ELR (cell line): Measurements from ENCODE around the gene RXRA.

Experiments
- DNase-seq: peaks from one replicate; pipeline ENCODE4 v3.0.0-alpha.2; 2015; ENCODE audit warnings: low read depth

The RXRA gene

GRCh38 chr9:134338394-134339182, 12.3 kb downstream of the RXRA start:
- DNase-seq: no peak

GRCh38 chr9:134339183-134339806, 13.0 kb downstream of the RXRA start:
- DNase-seq: no peak

GRCh38 chr9:134340475-134341160, 14.4 kb downstream of the RXRA start:
- DNase-seq: no peak

DNA sequence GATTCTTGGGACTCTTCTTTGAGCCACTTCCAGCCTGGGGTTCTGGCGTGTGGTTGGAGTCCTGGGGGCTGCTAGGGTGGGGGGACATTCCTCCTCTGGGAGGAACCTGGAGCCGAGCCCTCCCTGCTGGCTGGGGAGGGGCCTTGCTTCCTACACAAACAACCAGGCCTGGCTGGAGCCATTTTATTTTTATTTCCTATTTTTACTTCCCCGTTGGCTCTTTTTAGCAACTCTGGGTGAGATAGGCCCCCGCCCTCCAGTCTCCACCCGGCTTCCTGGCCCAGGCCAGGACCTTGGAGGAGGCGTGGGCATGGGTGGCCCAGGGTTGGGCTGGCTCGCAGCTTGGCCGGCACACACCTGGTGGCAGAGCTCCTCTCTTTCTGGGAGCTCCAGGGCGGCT, 15.1 kb downstream of the RXRA start:
- no peak for DNase-seq

DNA sequence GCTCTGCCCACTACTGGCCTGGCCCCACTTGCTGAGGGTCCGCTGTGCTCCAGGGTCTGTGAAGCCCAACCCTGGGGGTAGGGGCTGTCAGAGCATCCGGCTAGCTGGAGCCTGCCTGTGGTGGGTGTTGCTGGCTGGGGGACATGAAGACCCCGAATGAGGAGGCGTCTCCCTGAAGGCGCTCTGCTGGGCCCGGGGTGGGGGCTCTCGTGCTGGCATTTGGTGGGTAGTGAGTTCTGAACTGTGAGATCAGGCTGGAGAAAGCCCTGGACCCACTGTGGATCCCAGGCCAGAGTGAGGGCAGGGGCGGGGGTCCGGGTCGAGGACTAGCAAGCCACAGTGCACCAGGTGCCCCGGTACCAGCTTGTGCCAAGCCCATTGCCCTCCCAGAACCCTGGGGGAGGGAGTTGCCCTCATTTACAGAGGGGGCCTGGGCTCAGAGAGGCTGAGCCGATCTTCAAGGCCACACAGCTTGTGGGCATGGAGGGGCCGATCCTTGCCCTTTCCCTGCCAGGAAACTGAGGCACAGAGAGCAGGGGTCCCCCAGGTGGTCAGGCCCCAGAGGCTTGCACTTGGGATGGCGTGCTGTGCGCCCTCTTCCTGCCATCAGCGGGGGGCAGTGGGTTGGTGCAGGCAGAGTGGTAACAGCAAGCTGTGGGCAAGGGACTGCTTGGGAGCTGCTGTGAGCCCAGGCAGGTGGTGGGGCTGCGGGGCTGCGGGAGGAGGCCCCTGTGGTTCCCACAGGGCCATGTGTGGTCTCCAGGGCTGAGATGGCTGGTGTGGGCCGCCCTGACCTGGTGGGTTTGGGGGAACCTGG, 15.9 kb downstream of the RXRA start:
- DNase-seq: no peak

DNA sequence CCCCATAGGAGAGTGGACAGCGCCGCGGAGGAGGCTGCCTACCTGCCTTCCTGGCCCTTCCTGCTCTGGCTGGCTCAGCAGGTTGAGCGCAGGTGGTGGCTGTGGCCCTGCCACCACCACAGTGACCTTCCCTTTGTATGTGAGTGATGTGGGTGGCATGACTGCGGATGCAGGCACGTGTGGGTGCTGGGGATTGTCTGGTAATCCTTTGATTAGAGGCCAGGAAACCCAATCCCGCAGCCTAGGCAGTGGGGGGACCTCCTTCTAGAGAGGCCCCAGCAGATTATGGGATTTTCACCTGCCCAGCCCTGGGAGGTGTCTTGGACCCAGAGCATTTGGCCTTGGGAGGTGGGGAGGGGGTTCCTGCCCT, 16.5 kb downstream of the RXRA start:
- DNase-seq: no peak

DNA sequence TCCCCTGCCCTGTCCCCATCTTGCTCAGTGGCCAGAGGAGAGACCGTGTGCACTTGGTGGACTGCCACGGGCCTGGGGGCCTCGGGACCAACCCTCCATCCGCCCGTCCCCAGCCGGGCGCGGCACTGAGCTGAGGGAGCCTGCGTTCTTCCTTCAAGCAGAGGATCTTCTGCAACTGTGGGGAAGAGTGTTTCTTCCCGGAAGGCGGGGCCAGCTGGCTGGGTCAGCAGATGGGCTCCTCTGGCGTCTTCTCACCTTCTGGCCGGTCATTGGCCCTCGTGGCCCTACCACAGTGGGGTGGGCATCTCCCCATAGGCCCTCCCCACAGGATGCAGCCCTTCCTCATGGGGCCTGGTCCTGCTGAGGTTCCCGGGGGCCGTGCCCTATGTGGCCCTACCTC, 17.4 kb downstream of the RXRA start:
- DNase-seq: no peak

- no peak for DNase-seq
Observed at GRCh38 chr9:134344068-134344799, 18.0 kb downstream of the RXRA start.

GRCh38 chr9:134344800-134345310, 18.6 kb downstream of the RXRA start:
- no peak for DNase-seq

GRCh38 chr9:134345737-134346136, 19.5 kb downstream of the RXRA start:
- no peak for DNase-seq

DNA sequence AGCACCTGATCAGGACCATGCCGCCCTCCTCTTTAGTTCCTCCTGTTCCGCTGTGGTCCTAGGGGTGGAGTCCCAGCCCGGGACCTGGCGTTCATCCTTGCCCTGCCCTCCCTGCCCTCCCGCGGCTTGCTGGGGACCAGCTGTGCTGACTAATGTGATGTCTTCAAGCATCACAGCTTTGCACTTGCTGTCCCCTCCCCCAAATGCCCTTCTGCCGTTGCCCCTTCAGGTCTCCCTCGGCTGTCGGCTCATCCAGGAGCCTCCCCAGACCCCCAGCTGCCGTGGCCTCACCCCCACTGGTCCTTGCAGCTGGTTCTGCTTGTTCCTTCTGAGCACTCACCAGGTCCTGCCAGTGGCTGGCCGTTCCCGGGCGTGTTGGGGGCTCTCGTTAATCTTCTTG, 19.9 kb downstream of the RXRA start:
- DNase-seq: no peak

GRCh38 chr9:134346840-134347583, 20.8 kb downstream of the RXRA start:
- DNase-seq: no peak

GRCh38 chr9:134347996-134348395, 21.7 kb downstream of the RXRA start:
- no peak for DNase-seq

DNA sequence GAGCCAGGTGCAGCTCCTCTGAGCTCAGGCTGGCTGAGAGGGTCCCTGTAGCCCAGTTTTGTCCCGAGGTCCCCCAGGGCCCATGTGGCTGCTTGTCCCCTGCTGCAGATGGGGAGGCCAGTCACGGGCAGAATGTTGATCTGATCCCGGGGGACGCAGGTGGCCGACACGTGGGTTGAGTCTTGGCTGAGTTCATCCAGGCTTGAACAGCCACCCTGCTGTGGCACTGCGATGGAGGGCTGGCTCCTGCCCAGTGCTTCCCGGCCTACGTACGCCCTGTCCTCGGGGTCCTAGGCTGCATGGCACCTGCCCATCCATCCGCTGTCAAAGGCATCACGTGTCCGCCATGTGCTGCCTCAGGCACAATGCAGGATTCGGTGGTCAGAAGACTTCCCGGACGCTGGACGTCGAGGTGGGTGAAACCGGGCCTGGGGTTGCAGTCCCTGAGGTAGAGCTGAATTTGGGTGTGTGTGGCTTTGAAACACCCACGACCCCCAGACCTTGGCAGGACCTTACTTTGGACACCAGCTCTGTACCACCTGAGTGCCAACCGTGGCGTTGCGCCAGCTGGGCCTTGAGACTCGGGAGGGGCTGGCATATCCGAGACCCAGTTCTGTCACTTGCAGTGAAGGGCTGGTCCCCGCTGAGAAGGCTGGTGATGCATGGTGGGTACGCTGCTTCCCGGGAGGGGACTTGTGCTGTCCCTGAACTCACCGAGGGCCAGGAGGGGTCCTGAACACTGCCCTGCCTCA, 22.3 kb downstream of the RXRA start:
- DNase-seq: no peak

GRCh38 chr9:134349936-134350335, 23.7 kb downstream of the RXRA start:
- no peak for DNase-seq

GRCh38 chr9:134350416-134350994, 24.2 kb downstream of the RXRA start:
- DNase-seq: no peak

GRCh38 chr9:134351606-134352176, 25.4 kb downstream of the RXRA start:
- DNase-seq: no peak

- no peak for DNase-seq
Observed at GRCh38 chr9:134352247-134352933, 26.1 kb downstream of the RXRA start.

- no peak for DNase-seq
Observed at GRCh38 chr9:134353539-134353938, 27.3 kb downstream of the RXRA start.
